Subcutaneous adipose tissue (tissue), 4 donors: Measurements from ENCODE around the gene DLL4. TPM values are rescaled to one million over a fixed set of nuclear protein-coding genes. Genes with fewer than 3 reads are reported as not detected.

Experiments
- CTCF ChIP-seq: fragments of 450-650 bp; IDR thresholded peaks from one replicate; pipeline ENCODE4 v1.5.1; 2016; ENCODE audit warnings: low read depth, mild to moderate bottlenecking, control low read depth, antibody characterized with exemption, moderate library complexity
- total RNA-seq, 4 donors: library from RNA; depleted of rRNA; stranded (reverse); fragments of >200 nt; gene quantifications; one replicate each; pipeline ENCODE4 v1.1.0, GENCODE V29; 2016

DLL4 gene
- total RNA-seq, 4 donors from 2014 or later, result 2.9 to 36.2 (median 9.8) TPM

GRCh38 chr15:40930430-40931299 is 1.5 kb downstream of the DLL4 start:
- no peak for TF ChIP-seq CTCF

- TF ChIP-seq CTCF, result no peak
Measured at GRCh38 chr15:40931300-40932142, 2.4 kb downstream of the DLL4 start.

GRCh38 chr15:40932156-40932555 is 3.0 kb downstream of the DLL4 start:
- TF ChIP-seq CTCF, result no peak

- TF ChIP-seq CTCF, result no peak
Measured at GRCh38 chr15:40932649-40933516, 3.7 kb downstream of the DLL4 start.

GRCh38 chr15:40933517-40933902 is 4.4 kb downstream of the DLL4 start:
- TF ChIP-seq CTCF, result no peak

- TF ChIP-seq CTCF, result no peak
Measured at GRCh38 chr15:40934457-40934856, 5.3 kb downstream of the DLL4 start.
